ENCODE measurements around the gene RSPO4.
"Not testable (repeated sequence)": the region's sequence is repeated elsewhere in the genome, so short reads cannot be mapped to it uniquely, and the experiment has no call there.

The RSPO4 gene

DNA sequence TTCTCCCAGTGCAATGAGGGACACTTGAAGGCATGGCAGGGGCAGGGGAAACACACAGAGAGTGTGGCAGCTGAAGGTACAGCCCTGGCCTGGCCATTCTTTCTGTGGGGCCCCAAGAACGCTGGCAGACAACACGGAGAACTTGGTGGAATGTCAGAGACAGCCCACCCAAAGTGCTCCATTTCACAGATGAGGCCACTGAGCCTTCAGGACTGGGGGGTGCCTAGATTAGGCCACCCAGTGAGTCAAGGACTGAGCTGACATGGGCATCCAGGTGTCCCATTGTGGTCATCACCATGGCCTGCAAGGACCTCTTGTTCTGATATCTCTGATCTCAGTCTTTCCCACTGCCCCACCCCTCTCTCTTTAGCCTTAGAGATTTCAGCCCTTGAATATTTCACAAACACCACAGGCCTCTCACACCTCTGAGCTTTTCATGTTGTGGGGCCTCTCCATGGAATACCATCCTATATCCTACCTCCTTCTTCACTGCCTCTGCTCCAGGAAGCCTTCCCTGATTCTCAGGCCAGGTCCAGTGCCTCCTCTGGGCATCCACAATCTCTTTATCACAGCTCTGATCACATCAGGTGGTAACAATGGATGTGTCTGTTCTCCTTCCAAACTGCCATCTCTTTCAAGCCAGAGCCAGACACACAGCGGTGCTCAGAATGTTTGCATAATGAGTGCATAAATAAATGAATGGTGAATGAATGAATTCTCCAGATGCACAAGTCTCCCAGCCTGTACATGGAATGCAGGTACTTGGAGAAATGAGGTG is 2.0 kb upstream of the RSPO4 start:
- no peak for DNase-seq

- no peak for DNase-seq
Observed at GRCh38 chr20:1002682-1003561, 811 bp upstream of the RSPO4 start.

DNA sequence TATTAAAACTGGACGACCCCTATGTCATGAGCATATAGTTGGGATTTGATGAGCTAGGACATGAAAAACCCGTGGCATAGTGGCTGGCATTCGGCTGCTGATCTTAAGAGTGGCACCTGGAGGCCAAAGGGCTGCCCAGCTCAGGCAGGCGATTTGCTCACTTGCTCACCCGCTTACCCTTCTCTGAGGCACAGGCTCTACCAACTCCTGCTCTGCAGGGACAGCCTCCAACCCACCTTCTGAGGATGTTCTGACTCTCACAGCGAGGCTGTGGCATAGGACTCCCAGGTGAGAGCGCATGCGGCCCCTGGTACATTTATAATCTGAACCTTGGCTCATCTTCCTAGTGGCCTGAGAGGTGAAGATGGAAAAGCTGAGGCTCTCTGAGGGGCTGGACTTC is 995 bp downstream of the RSPO4 start:
- DNase-seq, result no peak

DNA sequence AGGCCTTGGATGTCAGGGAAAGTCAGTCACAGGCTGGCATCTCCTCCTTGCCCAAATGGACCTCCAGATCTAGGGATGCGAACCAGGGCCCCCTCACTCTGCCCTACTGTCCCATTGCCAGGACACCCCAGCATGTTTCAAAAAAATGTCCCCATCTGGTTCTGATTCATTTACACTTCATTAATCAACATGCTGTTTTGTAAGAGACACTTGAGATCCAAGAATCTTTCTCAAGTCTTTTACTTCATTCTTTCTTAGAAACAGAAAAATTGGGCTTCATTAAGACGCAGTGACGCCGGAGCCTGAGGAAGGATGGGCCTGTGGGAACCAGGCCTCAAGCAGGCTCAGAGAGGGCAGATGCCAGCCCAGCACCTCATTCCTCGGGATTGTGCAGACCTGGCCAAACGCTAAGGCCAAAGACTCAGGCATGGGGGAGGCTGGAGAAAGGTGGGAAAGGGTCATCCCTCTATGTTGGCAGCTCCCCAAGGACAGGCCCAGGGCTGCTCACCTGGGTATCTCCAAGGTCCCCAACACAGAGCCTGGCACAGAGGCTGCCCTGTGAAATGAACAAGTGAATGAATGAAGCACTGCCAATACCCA is 3.8 kb downstream of the RSPO4 start:
- no peak for DNase-seq

- DNase-seq, result no peak
Observed at GRCh38 chr20:997486-997885, 4.6 kb downstream of the RSPO4 start.

DNA sequence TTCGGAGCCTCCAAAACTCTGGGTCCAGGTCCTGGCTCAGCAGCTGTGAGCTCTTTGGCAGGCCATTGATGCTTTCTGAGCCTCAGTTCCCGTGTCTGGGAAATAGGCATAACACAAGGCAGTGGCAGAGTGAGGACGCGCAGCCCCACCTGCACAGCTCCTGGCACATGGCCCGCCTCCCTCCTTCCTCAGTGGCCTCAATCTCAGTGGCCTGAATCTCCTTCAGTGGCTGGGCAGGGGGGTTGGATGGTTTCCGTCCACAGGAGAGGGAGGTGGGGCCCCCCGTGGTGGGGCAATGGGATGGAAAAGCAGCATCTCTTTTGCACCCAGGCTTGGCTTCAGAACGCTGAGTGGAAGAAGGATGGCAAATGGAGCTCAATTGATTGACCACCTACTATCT is 5.1 kb downstream of the RSPO4 start:
- DNase-seq, result no peak

- no peak for DNase-seq
Observed at GRCh38 chr20:995170-995569, 6.9 kb downstream of the RSPO4 start.

DNA sequence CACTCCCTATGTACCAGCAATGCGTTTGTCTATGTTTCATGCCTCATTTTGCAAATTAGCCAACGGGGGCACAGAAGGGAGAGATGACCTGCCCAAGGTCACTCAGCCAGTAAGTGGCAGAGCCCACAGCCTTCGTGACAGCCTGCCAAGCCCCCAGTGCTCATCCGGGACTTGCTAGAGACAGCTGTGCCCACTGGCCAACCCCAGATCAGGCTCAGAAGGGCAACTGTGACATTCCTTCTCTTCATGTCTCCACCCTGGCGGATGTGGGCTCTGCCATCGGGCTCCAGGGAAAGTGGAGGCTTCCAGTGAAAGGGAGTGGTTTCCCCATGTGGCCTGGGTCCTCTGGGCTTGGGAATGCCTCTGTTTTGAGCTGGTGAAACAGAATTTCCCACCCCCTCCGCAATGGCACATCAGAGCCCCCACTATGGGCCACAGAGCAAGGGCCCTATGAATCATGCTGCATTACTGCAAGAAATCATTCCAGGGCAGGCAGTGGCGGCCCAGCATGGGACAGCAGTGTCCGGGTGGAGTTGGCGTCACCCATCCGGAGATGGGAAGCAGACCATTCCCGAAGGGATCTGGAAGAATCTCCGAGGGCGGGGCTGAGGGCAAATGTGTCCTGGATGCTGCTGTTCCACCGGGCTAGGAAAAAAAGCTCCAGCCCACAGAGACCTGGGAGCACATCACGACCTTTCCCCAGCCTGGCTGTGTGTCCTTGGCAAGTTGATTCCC is 9.1 kb downstream of the RSPO4 start:
- DNase-seq, result no peak

DNA sequence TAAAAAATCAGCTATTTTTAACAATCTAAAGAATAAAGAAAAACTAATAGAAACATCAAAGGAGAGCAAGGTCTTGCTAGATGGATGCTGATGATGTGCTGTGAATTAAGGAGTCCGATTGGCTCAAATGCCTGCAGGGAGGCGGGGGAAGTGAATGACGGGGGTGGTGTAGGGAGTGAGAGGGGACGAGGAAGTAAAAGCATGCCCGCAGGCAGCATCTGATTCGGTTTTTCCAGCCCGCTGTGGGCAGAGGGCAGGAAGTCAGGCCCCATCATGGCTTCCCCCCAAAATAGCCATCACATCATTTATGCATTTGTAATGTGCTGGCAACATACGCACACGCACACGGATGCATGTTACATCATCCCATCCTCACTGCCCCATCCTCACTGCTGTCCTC is 10.3 kb downstream of the RSPO4 start:
- DNase-seq, result no peak

- DNase-seq, result no peak
Observed at GRCh38 chr20:990293-990959, 11.7 kb downstream of the RSPO4 start.

GRCh38 chr20:988272-988671 is 13.8 kb downstream of the RSPO4 start:
- no peak for DNase-seq

- no peak for DNase-seq
Observed at GRCh38 chr20:987677-988076, 14.4 kb downstream of the RSPO4 start.

DNA sequence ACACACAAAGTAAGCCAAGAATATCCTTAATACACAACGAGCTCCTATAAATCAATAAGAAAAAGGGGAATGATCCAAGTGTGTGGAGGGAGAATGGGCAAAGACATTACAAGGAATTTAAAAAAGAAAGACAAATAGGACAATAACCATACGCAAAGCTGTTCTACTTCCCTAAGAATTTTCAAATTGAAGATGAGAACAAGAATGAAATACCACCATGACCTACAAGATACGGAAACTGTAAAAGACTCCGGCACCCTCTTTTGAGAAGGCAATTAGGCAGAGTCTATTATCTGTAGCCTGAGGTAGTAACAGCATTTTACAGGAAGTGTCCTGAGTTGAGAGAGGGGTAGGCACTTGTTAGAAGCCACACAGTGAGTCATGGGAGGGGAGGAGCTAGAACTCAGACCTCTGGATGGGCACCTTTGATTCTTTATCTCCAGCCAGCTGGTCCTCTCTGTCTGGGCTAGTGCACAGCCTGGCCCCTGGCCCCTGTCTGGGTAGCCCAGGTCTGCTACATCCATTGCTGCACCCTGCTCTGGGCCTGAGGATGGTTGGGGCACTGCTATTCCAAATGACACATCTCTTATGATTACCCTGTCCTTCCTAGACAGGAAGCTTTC is 15.3 kb downstream of the RSPO4 start:
- DNase-seq, result no peak

GRCh38 chr20:984994-985393 is 17.1 kb downstream of the RSPO4 start:
- DNase-seq, result not testable (repeated sequence)

DNA sequence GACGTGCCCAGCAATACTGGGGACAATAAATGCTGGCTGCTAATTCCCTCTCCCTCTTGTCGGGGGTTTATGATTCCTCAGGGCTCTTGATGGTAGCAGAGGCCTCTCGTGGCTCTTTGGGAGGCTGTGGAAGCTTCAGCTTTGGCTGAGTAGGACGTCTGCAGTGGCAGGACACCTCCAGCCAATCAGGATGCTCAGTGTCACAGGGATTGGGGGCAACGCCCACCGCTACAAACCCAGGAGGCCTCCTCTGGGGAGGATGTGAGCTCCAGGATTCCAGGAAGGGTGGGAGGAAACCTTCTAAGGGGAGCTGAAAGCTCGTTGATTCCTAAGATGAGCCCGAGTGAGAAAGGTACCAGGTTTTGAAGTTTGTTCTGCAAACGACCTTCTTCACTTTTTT is 19.4 kb downstream of the RSPO4 start:
- no peak for DNase-seq

DNA sequence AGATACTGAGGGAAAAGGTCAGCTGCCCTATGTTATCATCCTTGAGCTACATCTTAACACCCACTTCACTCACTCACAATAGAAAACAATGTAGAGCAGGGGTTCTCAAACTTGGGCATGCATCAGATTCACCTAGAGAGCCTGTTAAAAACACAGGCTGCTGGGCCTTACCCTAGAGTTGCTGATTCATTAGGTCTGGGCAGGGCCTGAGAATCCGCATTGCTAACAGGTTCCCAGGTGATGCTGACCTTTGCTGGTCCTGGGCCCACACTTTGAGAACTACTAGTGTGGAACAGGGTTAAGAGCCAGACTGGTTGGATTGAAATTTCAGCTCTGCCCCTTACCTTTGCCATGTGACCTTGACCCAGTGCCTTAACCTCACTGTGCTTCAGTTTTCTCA is 25.1 kb downstream of the RSPO4 start:
- DNase-seq, result no peak

GRCh38 chr20:976033-976432 is 26.1 kb downstream of the RSPO4 start:
- DNase-seq, result no peak

DNA sequence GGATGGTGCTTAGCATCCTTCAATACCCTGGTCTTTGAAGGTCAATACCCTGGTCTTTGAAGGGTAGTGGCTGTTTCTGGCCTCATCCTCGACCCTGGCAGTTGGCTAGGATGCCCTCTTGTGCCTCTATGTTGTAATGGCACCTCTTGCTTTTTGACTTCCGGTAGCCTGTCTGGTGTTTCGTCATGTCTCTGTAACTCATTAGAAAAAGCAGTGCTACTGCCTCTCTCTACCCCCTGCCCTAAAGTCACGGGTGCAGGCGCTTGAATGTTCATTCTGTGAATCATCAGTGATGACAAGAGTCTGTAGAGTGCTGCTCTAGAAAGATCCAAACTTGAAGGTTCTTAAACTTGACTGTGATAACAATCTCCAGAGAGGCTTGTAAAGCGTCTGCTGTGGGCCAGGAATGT is 28.3 kb downstream of the RSPO4 start:
- DNase-seq, result peak; percentile 28 to 30

- DNase-seq, result no peak
Observed at GRCh38 chr20:972256-972655, 29.9 kb downstream of the RSPO4 start.

DNA sequence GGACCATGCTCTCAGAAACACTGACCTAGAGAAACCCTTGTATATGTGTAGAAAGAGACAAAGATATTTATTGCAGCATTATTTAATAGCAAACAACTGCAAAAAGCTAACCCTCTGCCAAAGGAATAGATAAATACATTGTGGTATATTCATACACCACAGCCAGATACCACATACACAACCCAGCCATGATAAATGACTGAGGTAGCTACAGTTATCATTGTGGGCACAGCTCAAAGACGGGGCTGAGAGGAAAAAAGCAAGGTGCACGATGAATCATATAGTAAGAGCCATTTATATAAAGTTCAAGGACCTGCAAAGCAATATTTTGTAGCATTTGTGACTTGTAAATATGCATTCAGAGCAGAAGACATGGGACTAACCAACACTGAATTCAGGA is 30.8 kb downstream of the RSPO4 start:
- no peak for DNase-seq

GRCh38 chr20:969868-970267 is 32.2 kb downstream of the RSPO4 start:
- no peak for DNase-seq
